Measurements from ENCODE around the gene LYSMD4.

GRCh38 chr15:99707473-99708270 is 25.6 kb downstream of the LYSMD4 start:
- TF ChIP-seq POLR2AphosphoS5 (IDR thresholded peaks at IDR 0.05) (no peak), POLR2A (IDR thresholded peaks at IDR 0.05) (no peak), EP300 (IDR thresholded peaks at IDR 0.05; ENCODE audit: low read depth) (no peak)
